Left ventricle myocardium inferior (tissue), 1 donor: ENCODE measurements around the gene POU2F3. TPM values are rescaled to one million over a fixed set of nuclear protein-coding genes. Genes with fewer than 3 reads are reported as not detected.

Experiments
- DNase-seq: peaks from one replicate; pipeline ENCODE4 v3.0.0-alpha.2; 2020
- H3K27ac ChIP-seq: fragments of 200-600 bp; replicated peaks from 2 replicates; pipeline ENCODE4 v1.8.0; 2021
- H3K27me3 ChIP-seq: fragments of 200-600 bp; 2 replicates; pipeline ENCODE4 v1.8.0; 2021; ENCODE audit warnings: low read depth
- H3K36me3 ChIP-seq: fragments of 200-600 bp; 2 replicates; pipeline ENCODE4 v1.8.0; 2021
- H3K4me1 ChIP-seq: fragments of 200-600 bp; 2 replicates; pipeline ENCODE4 v1.8.0; 2021
- H3K4me3 ChIP-seq: fragments of 200-600 bp; 2 replicates; pipeline ENCODE4 v1.8.0; 2021; ENCODE audit warnings: mild to moderate bottlenecking, moderate library complexity
- H3K9me3 ChIP-seq: fragments of 200-600 bp; replicated peaks from 2 replicates; pipeline ENCODE4 v1.8.0; 2021
- intact Hi-C: fragments of 100-400 bp; cut with micrococcal nuclease; formaldehyde crosslinking; loops from one replicate; pipeline ENCODE4 v1.11.0; 2022
- total RNA-seq: library from RNA; stranded (reverse); fragmentation: NEBNext Ultra II Directional; extraction: Animal tissue kit (Norgen Biotek cat#: 25700); gene quantifications from one replicate; pipeline ENCODE4 v1.2.1, GENCODE V29; 2021
- TF ChIP-seq, protein P1 (sequence below): fragments of 200-600 bp; IDR thresholded peaks from 2 replicates; pipeline ENCODE4 v1.8.0; 2021; ENCODE audit warnings: antibody characterized with exemption, mild to moderate bottlenecking, borderline replicate concordance
- donor health status: DM: no; HTN: yes; CAD: no; lungs with severe emphysema.

Gene POU2F3
- total RNA-seq, 1 donor from 2014 or later = not detected

DNA sequence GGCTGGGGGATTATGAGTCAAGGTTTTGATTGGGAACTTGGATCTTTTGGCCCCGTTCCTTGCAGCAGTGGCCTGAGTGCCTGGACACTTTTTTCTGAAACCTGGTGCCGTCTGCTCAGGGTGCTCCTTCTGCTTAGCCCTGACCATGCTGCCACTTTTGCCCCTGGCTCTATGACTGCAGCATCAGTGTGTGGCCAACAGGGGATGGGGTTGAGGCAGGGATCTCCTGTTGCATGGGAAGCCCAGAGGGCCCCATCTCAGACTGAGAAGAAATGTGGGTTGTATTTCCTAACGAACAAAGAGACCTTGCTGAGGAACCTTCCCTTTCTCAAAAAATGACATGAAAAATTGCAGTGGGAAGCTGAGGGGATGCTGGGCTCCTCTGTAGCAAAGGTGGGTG lies 18.7 kb downstream of the POU2F3 start:
- Histone ChIP-seq H3K9me3 (no peaks in the 10 kb centered on the region), H3K4me3 (no peak overlapping the region), H3K4me1 (peaks cover 16% of the 10 kb centered on the region), H3K27me3 (peaks cover 61% of the 10 kb centered on the region), H3K36me3 (no peaks in the 10 kb centered on the region), H3K27ac (no peak overlapping the region)
- TF ChIP-seq, protein P1, sequence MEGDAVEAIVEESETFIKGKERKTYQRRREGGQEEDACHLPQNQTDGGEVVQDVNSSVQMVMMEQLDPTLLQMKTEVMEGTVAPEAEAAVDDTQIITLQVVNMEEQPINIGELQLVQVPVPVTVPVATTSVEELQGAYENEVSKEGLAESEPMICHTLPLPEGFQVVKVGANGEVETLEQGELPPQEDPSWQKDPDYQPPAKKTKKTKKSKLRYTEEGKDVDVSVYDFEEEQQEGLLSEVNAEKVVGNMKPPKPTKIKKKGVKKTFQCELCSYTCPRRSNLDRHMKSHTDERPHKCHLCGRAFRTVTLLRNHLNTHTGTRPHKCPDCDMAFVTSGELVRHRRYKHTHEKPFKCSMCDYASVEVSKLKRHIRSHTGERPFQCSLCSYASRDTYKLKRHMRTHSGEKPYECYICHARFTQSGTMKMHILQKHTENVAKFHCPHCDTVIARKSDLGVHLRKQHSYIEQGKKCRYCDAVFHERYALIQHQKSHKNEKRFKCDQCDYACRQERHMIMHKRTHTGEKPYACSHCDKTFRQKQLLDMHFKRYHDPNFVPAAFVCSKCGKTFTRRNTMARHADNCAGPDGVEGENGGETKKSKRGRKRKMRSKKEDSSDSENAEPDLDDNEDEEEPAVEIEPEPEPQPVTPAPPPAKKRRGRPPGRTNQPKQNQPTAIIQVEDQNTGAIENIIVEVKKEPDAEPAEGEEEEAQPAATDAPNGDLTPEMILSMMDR = no peak
- DNase-seq = no peak
- intact Hi-C loops = no loop called here

- no peak for DNase-seq
- TF ChIP-seq, protein P1 = no peak
- Histone ChIP-seq H3K4me1 (peaks cover 16% of the 10 kb centered on the region), H3K27ac (no peak overlapping the region), H3K4me3 (no peak overlapping the region), H3K36me3 (no peaks in the 10 kb centered on the region), H3K9me3 (no peaks in the 10 kb centered on the region), H3K27me3 (peaks cover 57% of the 10 kb centered on the region)
- intact Hi-C loops = no loop called here
Measured at GRCh38 chr11:120259241-120259640, 19.3 kb downstream of the POU2F3 start.

GRCh38 chr11:120259988-120260565 lies 20.1 kb downstream of the POU2F3 start:
- Histone ChIP-seq H3K27ac (no peak overlapping the region), H3K9me3 (no peaks in the 10 kb centered on the region), H3K4me3 (no peak overlapping the region), H3K27me3 (peaks cover 57% of the 10 kb centered on the region), H3K4me1 (peaks cover 15% of the 10 kb centered on the region), H3K36me3 (no peaks in the 10 kb centered on the region)
- no peak for DNase-seq
- TF ChIP-seq, protein P1 = no peak
- intact Hi-C loops = no loop called here

GRCh38 chr11:120260616-120261015 lies 20.7 kb downstream of the POU2F3 start:
- H3K27me3 ChIP-seq = peaks cover 57% of the 10 kb centered on the region
- TF ChIP-seq, protein P1 = no peak

DNA sequence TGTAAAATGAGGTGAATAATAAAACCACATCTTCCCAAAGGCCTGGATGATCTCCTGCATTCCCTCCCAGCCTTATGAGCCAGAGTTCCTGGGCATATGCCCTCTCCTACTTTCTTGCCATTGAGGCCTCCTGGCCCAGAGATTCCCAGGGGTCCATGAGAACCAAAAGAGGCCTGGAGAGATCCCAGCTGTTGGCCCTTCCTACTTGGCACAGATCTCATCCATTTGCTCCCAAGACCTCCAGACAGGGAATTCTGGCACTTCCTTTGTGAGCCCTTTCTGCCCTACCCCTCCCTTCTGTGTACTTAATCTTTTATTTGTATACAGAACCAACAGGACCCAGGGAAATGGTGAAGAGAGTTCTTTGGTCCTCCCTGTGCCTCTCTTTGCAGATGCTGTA lies 21.4 kb downstream of the POU2F3 start:
- no peaks in the 10 kb centered on the region for H3K9me3 ChIP-seq
- intact Hi-C loops = no loop called here
- TF ChIP-seq, protein P1 = no peak
- peaks cover 58% of the 10 kb centered on the region for H3K27me3 ChIP-seq
- no peak for DNase-seq
- H3K36me3 ChIP-seq = no peaks in the 10 kb centered on the region
- peaks cover 3% of the 10 kb centered on the region for H3K4me1 ChIP-seq
- no peak overlapping the region for H3K27ac ChIP-seq
- no peak overlapping the region for H3K4me3 ChIP-seq

More at GRCh38 chr11:120260616-120261015, 20.7 kb downstream of the POU2F3 start:
- DNase-seq = no peak
- no peak overlapping the region for H3K4me3 ChIP-seq
- no peaks in the 10 kb centered on the region for H3K36me3 ChIP-seq
- H3K9me3 ChIP-seq = no peaks in the 10 kb centered on the region
- intact Hi-C loops = no loop called here
- peaks cover 9% of the 10 kb centered on the region for H3K4me1 ChIP-seq
- H3K27ac ChIP-seq = no peak overlapping the region
